ENCODE data around the gene THYN1. TPM values are rescaled to one million over a fixed set of nuclear protein-coding genes. Genes with fewer than 3 reads are reported as not detected.
A peak's percentile ranks its signal among the peaks of the same experiment; 100 is the strongest.
"Not testable (repeated sequence)": the region's sequence is repeated elsewhere in the genome, so short reads cannot be mapped to it uniquely, and the experiment has no call there.

Gene THYN1
- total RNA-seq, 1 donor from 2014 or later: 62.5 TPM

GRCh38 chr11:134290646-134291045 is 37.5 kb upstream of the THYN1 start:
- Mint-ChIP-seq H3K4me3 (no peak overlapping the region), H3K36me3 (ENCODE audit: low read depth) (no peaks in the 10 kb centered on the region), H3K27ac (ENCODE audit: unreplicated experiment) (peak overlapping the region; percentile 13), H3K9me3 (no peaks in the 10 kb centered on the region), H3K27me3 (ENCODE audit: low read depth) (peaks cover 15% of the 10 kb centered on the region), H3K4me1 (peaks cover 14% of the 10 kb centered on the region)
- no peak for TF ChIP-seq CTCF (conservative IDR thresholded peaks at IDR 0.05)
- no peak for DNase-seq (ENCODE audit: low read depth, low spot score)

GRCh38 chr11:134289789-134290188 is 36.6 kb upstream of the THYN1 start:
- Mint-ChIP-seq H3K27ac (ENCODE audit: unreplicated experiment) (no peak overlapping the region), H3K36me3 (ENCODE audit: low read depth) (no peaks in the 10 kb centered on the region), H3K9me3 (no peaks in the 10 kb centered on the region), H3K4me3 (no peak overlapping the region), H3K4me1 (peaks cover 14% of the 10 kb centered on the region), H3K27me3 (ENCODE audit: low read depth) (peaks cover 11% of the 10 kb centered on the region)
- no peak for DNase-seq (ENCODE audit: low read depth, low spot score)
- TF ChIP-seq CTCF (conservative IDR thresholded peaks at IDR 0.05): no peak

- H3K4me1 Mint-ChIP-seq: peaks cover 14% of the 10 kb centered on the region
- no peaks in the 10 kb centered on the region for H3K36me3 Mint-ChIP-seq (ENCODE audit: low read depth)
- H3K27ac Mint-ChIP-seq (ENCODE audit: unreplicated experiment): no peak overlapping the region
- TF ChIP-seq CTCF (conservative IDR thresholded peaks at IDR 0.05): no peak
- no peak overlapping the region for H3K4me3 Mint-ChIP-seq
- peaks cover 11% of the 10 kb centered on the region for H3K27me3 Mint-ChIP-seq (ENCODE audit: low read depth)
- DNase-seq (ENCODE audit: low read depth, low spot score): no peak
- H3K9me3 Mint-ChIP-seq: no peaks in the 10 kb centered on the region
Measured at GRCh38 chr11:134289167-134289566, 36.0 kb upstream of the THYN1 start.

- Mint-ChIP-seq H3K27me3 (ENCODE audit: low read depth) (peaks cover 11% of the 10 kb centered on the region), H3K9me3 (no peaks in the 10 kb centered on the region), H3K27ac (ENCODE audit: unreplicated experiment) (no peak overlapping the region), H3K4me3 (no peak overlapping the region), H3K4me1 (peaks cover 14% of the 10 kb centered on the region), H3K36me3 (ENCODE audit: low read depth) (no peaks in the 10 kb centered on the region)
- no peak for DNase-seq (ENCODE audit: low read depth, low spot score)
- TF ChIP-seq CTCF (conservative IDR thresholded peaks at IDR 0.05): no peak
Measured at GRCh38 chr11:134288486-134288885, 35.3 kb upstream of the THYN1 start.

- no peak overlapping the region for H3K27ac Mint-ChIP-seq (ENCODE audit: unreplicated experiment)
- TF ChIP-seq CTCF (conservative IDR thresholded peaks at IDR 0.05): no peak
- H3K36me3 Mint-ChIP-seq (ENCODE audit: low read depth): no peaks in the 10 kb centered on the region
- DNase-seq (ENCODE audit: low read depth, low spot score): no peak
- peaks cover 11% of the 10 kb centered on the region for H3K27me3 Mint-ChIP-seq (ENCODE audit: low read depth)
- peaks cover 14% of the 10 kb centered on the region for H3K4me1 Mint-ChIP-seq
- H3K9me3 Mint-ChIP-seq: no peaks in the 10 kb centered on the region
- no peak overlapping the region for H3K4me3 Mint-ChIP-seq
Measured at GRCh38 chr11:134287561-134287960, 34.4 kb upstream of the THYN1 start.

GRCh38 chr11:134284349-134284748 is 31.2 kb upstream of the THYN1 start:
- H3K27me3 Mint-ChIP-seq (ENCODE audit: low read depth): peaks cover 17% of the 10 kb centered on the region
- H3K4me1 Mint-ChIP-seq; H3K9me3 Mint-ChIP-seq; H3K36me3 Mint-ChIP-seq (ENCODE audit: low read depth); H3K27ac Mint-ChIP-seq (ENCODE audit: unreplicated experiment); H3K4me3 Mint-ChIP-seq; DNase-seq (ENCODE audit: low read depth, low spot score): not testable (repeated sequence)

Measured in neural crest cell (in vitro differentiated cells).